Endothelial cell of umbilical vein (primary cell): ENCODE measurements around the gene NAA10. TPM values are rescaled to one million over a fixed set of nuclear protein-coding genes. Genes with fewer than 3 reads are reported as not detected.

Experiments used
- BruUV-seq: library from RNA; stranded (reverse); fragments of 400-500 nt; replicated peaks from 2 replicates; lab custom pipeline; 2021; lab: Mats Ljungman, UMichigan
- CTCF ChIA-PET: fragments of 300-600, 350-600 bp; sonication (Branson Sonifier 250); formaldehyde crosslinking; loops from one replicate; lab custom pipeline; 2021; ENCODE audit warnings: antibody characterized with exemption, inconsistent platforms; lab: Charles Lee
- POLR2A ChIA-PET: fragments of 300-600, 350-600 bp; sonication (Branson Sonifier 250); formaldehyde crosslinking; loops from one replicate; lab custom pipeline; 2021; ENCODE audit warnings: antibody characterized with exemption, inconsistent platforms; lab: Charles Lee
- DNase-seq: peaks from one replicate; pipeline ENCODE4 v3.0.0-alpha.2; 2011; ENCODE audit warnings: low read depth, low spot score
- FAIRE-seq: peaks from 2 replicates; lab custom pipeline; 2011; peaks lifted over from hg19 to GRCh38; lab: Jason Lieb, UNC
- H2AFZ ChIP-seq: 2 replicates; pipeline ENCODE4 v1.6.0; 2012; ENCODE audit warnings: low read depth, low read length, control low read depth, inconsistent platforms
- H3K27ac ChIP-seq: 2 replicates; pipeline ENCODE4 v1.5.1; 2011; ENCODE audit warnings: low read depth, mild to moderate bottlenecking, control low read depth, low read length, moderate library complexity; ENCODE audit not compliant: insufficient read depth
- H3K27me3 ChIP-seq, 2 experiments: 2 replicates each; pipeline versions ENCODE4 v1.6.0 to v1.6.1; 2011; ENCODE audit warnings: low read length in 2 of 2, mixed read lengths in 1 of 2; ENCODE audit not compliant: control insufficient read depth in 2 of 2, insufficient read depth in 2 of 2
- H3K36me3 ChIP-seq, 2 experiments: 2 replicates in 1 of 2; 3 replicates in 1 of 2; pipeline ENCODE4 v1.5.1; 2011; ENCODE audit warnings: low read length in 2 of 2, mild to moderate bottlenecking in 1 of 2, moderate library complexity in 1 of 2; ENCODE audit not compliant: control insufficient read depth in 2 of 2, insufficient read depth in 2 of 2; ENCODE audit errors: extremely low read depth in 1 of 2
- H3K4me1 ChIP-seq: 3 replicates; pipeline ENCODE4 v1.5.1; 2011; ENCODE audit warnings: mild to moderate bottlenecking, low read length; ENCODE audit not compliant: control insufficient read depth, insufficient read depth; ENCODE audit errors: extremely low read depth
- H3K4me2 ChIP-seq: 2 replicates; pipeline ENCODE4 v1.6.1; 2011; ENCODE audit warnings: low read length, control low read depth, mixed read lengths; ENCODE audit not compliant: insufficient read depth
- H3K4me3 ChIP-seq, 3 experiments: fragments of 200-600 bp in 1 of 3; sonication (generic), shearing (Covaris generic) in 1 of 3; replicated peaks in 1 of 3; 2 replicates each; pipeline ENCODE4 v1.5.1; 2011 to 2016; ENCODE audit warnings: control low read depth in 3 of 3, low read length in 3 of 3, mild to moderate bottlenecking in 2 of 3, inconsistent platforms in 1 of 3, low read depth in 1 of 3, moderate library complexity in 1 of 3; ENCODE audit not compliant: insufficient read depth in 1 of 3
- H3K79me2 ChIP-seq: 2 replicates; pipeline ENCODE4 v1.6.0; 2012; ENCODE audit warnings: low read length, inconsistent platforms; ENCODE audit not compliant: control insufficient read depth, insufficient read depth
- H3K9ac ChIP-seq: replicated peaks from 2 replicates; pipeline ENCODE3; 2011; ENCODE audit warnings: low read length, control low read depth; ENCODE audit not compliant: insufficient read depth; ENCODE audit errors: extremely low read depth
- H3K9me1 ChIP-seq: replicated peaks from 3 replicates; pipeline ENCODE4 v1.6.0; 2011; ENCODE audit warnings: mild to moderate bottlenecking, low read length; ENCODE audit not compliant: control insufficient read depth, insufficient read depth; ENCODE audit errors: extremely low read depth
- H3K9me3 ChIP-seq: replicated peaks from 2 replicates; pipeline ENCODE4 v1.5.1; 2012; ENCODE audit warnings: low read length, inconsistent platforms; ENCODE audit not compliant: control insufficient read depth, insufficient read depth
- H4K20me1 ChIP-seq: replicated peaks from 2 replicates; pipeline ENCODE3; 2011; ENCODE audit warnings: mild to moderate bottlenecking, low read length; ENCODE audit not compliant: control insufficient read depth, insufficient read depth; ENCODE audit errors: extremely low read depth
- EZH2 ChIP-seq: IDR thresholded peaks from 2 replicates; pipeline ENCODE4 v1.6.1; 2012; ENCODE audit warnings: borderline replicate concordance, low read depth, mild to moderate bottlenecking, moderate library complexity, low read length, inconsistent platforms; ENCODE audit not compliant: severe bottlenecking
- FOS ChIP-seq: IDR thresholded peaks from 2 replicates; pipeline ENCODE4 v1.6.1; 2011; ENCODE audit warnings: mild to moderate bottlenecking, low read length, moderate library complexity, borderline replicate concordance; ENCODE audit not compliant: insufficient read depth
- GATA2 ChIP-seq: IDR thresholded peaks from 2 replicates; pipeline ENCODE4 v1.7.0; 2011; ENCODE audit warnings: low read depth, mild to moderate bottlenecking, moderate library complexity, mixed read lengths, low read length; ENCODE audit not compliant: insufficient read length, insufficient read depth
- JUN ChIP-seq: IDR thresholded peaks from 2 replicates; pipeline ENCODE4 v1.6.1; 2011; ENCODE audit warnings: borderline replicate concordance, low read depth; ENCODE audit not compliant: insufficient read length, insufficient read depth
- MYC ChIP-seq: IDR thresholded peaks from one replicate; pipeline ENCODE4 v1.6.1; 2011; ENCODE audit warnings: mild to moderate bottlenecking, low read depth, low read length
- POLR2A ChIP-seq: IDR thresholded peaks from 2 replicates; pipeline ENCODE4 v1.6.1; 2012; ENCODE audit warnings: low read depth, mild to moderate bottlenecking, control low read depth, low read length
- dilution Hi-C: fragments of 300-500 bp; cut with MboI; formaldehyde crosslinking; loops from one replicate; pipeline ENCODE4 v1.15.0; 2019; ENCODE audit warnings: low sequenced_read_pairs; ENCODE audit not compliant: extremely low pct_ligation_motif_present
- intact Hi-C: fragments of 100-400 bp; cut with micrococcal nuclease; formaldehyde crosslinking; loops from one replicate; pipeline ENCODE4 v1.10.0; 2022
- polyA plus RNA-seq, 4 experiments: library from polyadenylated mRNA; depleted of rRNA in 3 of 4; stranded (reverse) in 3 of 4; unstranded in 1 of 4; fragments of >200 nt; gene quantifications; 2 replicates each; pipeline versions ENCODE4 v1.2.1 to v1.2.3, GENCODE V29; 2011 to 2012; ENCODE audit warnings: missing spikeins in 1 of 4
- total RNA-seq: library from RNA; stranded (reverse); gene quantifications from 2 replicates; pipeline ENCODE4 v1.2.3, GENCODE V29; 2021
- TF ChIP-seq, protein P1 (sequence below): IDR thresholded peaks from 2 replicates; pipeline ENCODE4 v1.6.1; 2011; ENCODE audit not compliant: insufficient read depth, insufficient read length
- TF ChIP-seq, protein P2 (sequence below), 2 donors: IDR thresholded peaks; 1 replicate in 1 of 2; 2 replicates in 1 of 2; pipeline ENCODE4 v1.5.1; 2011; ENCODE audit warnings: low read length in 2 of 2, mild to moderate bottlenecking in 2 of 2, moderate library complexity in 2 of 2, control low read depth in 1 of 2, inconsistent platforms in 1 of 2, low read depth in 1 of 2; ENCODE audit not compliant: insufficient read depth in 1 of 2; ENCODE audit errors: extremely low read depth in 1 of 2

The NAA10 gene
- total and polyA plus RNA-seq, 2 donors (not counting 3 experiments of a cell fraction or from before 2014, with no cell fraction given), result 141 to 144 TPM

DNA sequence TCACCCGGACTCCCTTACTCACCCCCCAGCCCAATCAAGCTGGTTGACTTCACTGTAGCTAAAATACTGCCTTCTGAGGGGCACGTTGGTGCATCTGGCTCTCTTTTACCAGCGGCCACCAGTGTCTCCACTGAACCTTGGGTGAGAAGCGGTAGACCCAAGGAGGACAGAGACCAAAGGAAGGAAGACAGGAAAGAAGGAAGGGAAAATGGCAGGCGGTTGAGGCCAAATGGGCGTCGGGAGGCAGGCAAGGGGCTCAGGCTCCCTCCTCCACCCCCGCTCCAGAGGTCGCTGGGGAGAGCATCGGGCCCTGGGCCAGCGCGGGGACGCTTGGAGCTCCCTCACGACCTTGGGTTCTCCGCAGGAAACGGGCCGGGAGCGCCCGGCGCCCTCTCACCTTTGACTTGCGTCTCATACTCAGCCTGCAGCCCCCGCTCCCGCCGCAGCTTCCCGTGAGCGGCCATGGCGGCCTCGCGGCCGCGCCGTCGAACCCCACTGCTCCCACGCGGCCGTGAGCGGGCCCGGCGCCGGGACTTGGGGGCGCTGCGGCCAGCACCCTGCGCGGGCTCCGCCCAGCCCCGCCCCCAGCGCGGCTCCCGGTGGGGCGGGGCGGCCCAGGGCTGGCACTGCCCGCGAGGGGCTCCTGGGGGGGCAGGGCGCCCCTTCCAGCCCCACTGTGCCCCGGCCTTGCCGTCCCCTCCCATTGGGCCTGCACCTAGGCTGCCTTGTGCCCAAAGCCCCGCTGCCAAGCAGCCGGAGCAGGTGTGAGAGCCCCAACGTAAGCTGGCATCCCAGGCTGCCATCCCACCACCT lies 8.9 kb downstream of the NAA10 start, which contains the start of gene ARHGAP4:
ARHGAP4 (minus strand) TSS at position 526 of the 813 bp plus-strand sequence; CDS start at position 464, 62 bp downstream.
- TSS peak; percentile 93 for BruUV-seq
- intact Hi-C loops, result no loop called here
- TF ChIP-seq EZH2 (no peak), GATA2 (no peak), POLR2A (peak; percentile 28), MYC (no peak), JUN (no peak), FOS (no peak)
- TF ChIP-seq, protein P1, sequence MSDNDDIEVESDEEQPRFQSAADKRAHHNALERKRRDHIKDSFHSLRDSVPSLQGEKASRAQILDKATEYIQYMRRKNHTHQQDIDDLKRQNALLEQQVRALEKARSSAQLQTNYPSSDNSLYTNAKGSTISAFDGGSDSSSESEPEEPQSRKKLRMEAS, result no peak
- TF ChIP-seq, protein P2, sequence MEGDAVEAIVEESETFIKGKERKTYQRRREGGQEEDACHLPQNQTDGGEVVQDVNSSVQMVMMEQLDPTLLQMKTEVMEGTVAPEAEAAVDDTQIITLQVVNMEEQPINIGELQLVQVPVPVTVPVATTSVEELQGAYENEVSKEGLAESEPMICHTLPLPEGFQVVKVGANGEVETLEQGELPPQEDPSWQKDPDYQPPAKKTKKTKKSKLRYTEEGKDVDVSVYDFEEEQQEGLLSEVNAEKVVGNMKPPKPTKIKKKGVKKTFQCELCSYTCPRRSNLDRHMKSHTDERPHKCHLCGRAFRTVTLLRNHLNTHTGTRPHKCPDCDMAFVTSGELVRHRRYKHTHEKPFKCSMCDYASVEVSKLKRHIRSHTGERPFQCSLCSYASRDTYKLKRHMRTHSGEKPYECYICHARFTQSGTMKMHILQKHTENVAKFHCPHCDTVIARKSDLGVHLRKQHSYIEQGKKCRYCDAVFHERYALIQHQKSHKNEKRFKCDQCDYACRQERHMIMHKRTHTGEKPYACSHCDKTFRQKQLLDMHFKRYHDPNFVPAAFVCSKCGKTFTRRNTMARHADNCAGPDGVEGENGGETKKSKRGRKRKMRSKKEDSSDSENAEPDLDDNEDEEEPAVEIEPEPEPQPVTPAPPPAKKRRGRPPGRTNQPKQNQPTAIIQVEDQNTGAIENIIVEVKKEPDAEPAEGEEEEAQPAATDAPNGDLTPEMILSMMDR (IDR thresholded peaks at IDR 0.05; ENCODE audit: extremely low read depth in 1 of 2, insufficient read depth in 1 of 2, low read depth in 1 of 2, low read length in 2 of 2), result no peak
- H3K4me3 ChIP-seq, result peak within 1 kb of the TSS in 1 of 3 experiments; percentile 5
- H3K27ac ChIP-seq, result peak within 1 kb of the TSS; percentile 100
- no peak within 1 kb of the TSS for H2AFZ ChIP-seq
- peaks cover 2% of the 10 kb centered on the region for H3K79me2 ChIP-seq
- no peaks in the 10 kb centered on the region for H3K27me3 ChIP-seq
- H3K4me1 ChIP-seq, result peaks cover 51% of the 10 kb centered on the region
- peak within 1 kb of the TSS; percentile 77 for H3K4me2 ChIP-seq
- dilution Hi-C loops, result no loop called here
- no peaks in the 10 kb centered on the region for H3K9me1 ChIP-seq
- FAIRE-seq, result peak; percentile 62
- ChIA-PET CTCF (interaction anchor here (4.2 to 9.0 kb wide), 2 partner anchors 8 to 22 kb away, joined by 29 to 253 read pairs; partner anchors contain the start of genes NAA10 and RENBP), POLR2A (interaction anchor here (1.3 to 1.6 kb wide), 2 partner anchors 21 to 160 kb away, joined by 3 to 4 read pairs; no protein-coding TSS in a partner anchor)
- no peak for DNase-seq
- H3K36me3 ChIP-seq, result peaks cover 0 to 2% of the 10 kb centered on the region in 2 experiments
- no peaks in the 10 kb centered on the region for H4K20me1 ChIP-seq
- H3K9me3 ChIP-seq, result no peaks in the 10 kb centered on the region
- H3K9ac ChIP-seq, result peak within 1 kb of the TSS; percentile 96
